B cell (primary cell): Measurements from ENCODE around the gene VWA5B1. TPM values are rescaled to one million over a fixed set of nuclear protein-coding genes. Genes with fewer than 3 reads are reported as not detected.

Experiments
- ATAC-seq: fragments of 200-7000 bp; cut with Tn5 transposase; one replicate; pipeline ENCODE4 v1.10.0; 2021; ENCODE audit warnings: low read depth, mild to moderate bottlenecking, moderate number of reproducible peaks, moderate library complexity
- CTCF ChIA-PET: fragments of 350-600 bp; sonication (Branson Sonifier 250); formaldehyde crosslinking; loops from one replicate; lab custom pipeline; 2021; ENCODE audit warnings: antibody characterized with exemption, inconsistent platforms; lab: Charles Lee
- POLR2A ChIA-PET: fragments of 350-600 bp; sonication (Branson Sonifier 250); formaldehyde crosslinking; loops from one replicate; lab custom pipeline; 2021; ENCODE audit warnings: antibody characterized with exemption; lab: Charles Lee
- DNase-seq: peaks from one replicate; pipeline ENCODE4 v3.0.0; 2013
- H2AFZ ChIP-seq: 2 replicates; pipeline ENCODE4 v1.6.1; 2012; ENCODE audit warnings: mild to moderate bottlenecking, low read depth, low read length; ENCODE audit not compliant: insufficient read depth, poor library complexity, severe bottlenecking
- H3K27ac ChIP-seq, 2 donors: 1 replicate in 1 of 2; 2 replicates in 1 of 2; pipeline ENCODE4 v1.5.1; 2012 to 2013; ENCODE audit warnings: low read length in 2 of 2, mild to moderate bottlenecking in 2 of 2, moderate library complexity in 1 of 2
- H3K27me3 ChIP-seq, 4 experiments: fragments of 200-600 bp in 1 of 4; sonication (generic) in 1 of 4; replicated peaks in 1 of 4; 1 replicate in 2 of 4; 2 replicates in 2 of 4; pipeline versions ENCODE4 v1.6.1 to v1.7.0; 2013 to 2016; ENCODE audit warnings: low read length in 3 of 4, mild to moderate bottlenecking in 2 of 4, mixed read lengths in 1 of 4, moderate library complexity in 1 of 4; ENCODE audit not compliant: insufficient read depth in 4 of 4, control insufficient read depth in 3 of 4; ENCODE audit errors: control extremely low read depth in 1 of 4
- H3K36me3 ChIP-seq, 2 experiments: replicated peaks in 1 of 2; 1 replicate in 1 of 2; 2 replicates in 1 of 2; pipeline versions ENCODE4 v1.6.1 to v1.7.1; 2013; ENCODE audit warnings: low read length in 1 of 2; ENCODE audit not compliant: insufficient read depth in 2 of 2, control insufficient read depth in 1 of 2; ENCODE audit errors: control extremely low read depth in 1 of 2, extremely low read depth in 1 of 2
- H3K4me1 ChIP-seq, 2 donors: fragments of 200-600 bp in 1 of 2; sonication (generic) in 1 of 2; 1 replicate in 1 of 2; 2 replicates in 1 of 2; pipeline versions ENCODE4 v1.5.1 to v1.6.1; 2013 to 2017; ENCODE audit warnings: low read length in 2 of 2; ENCODE audit not compliant: control insufficient read depth in 2 of 2, insufficient read depth in 2 of 2
- H3K4me2 ChIP-seq: replicated peaks from 2 replicates; pipeline ENCODE3; 2012; ENCODE audit warnings: mild to moderate bottlenecking, low read depth, low read length; ENCODE audit not compliant: poor library complexity, severe bottlenecking
- H3K4me3 ChIP-seq, 5 experiments: fragments of 200-600 bp in 1 of 5; sonication (generic) in 1 of 5; 1 replicate in 3 of 5; 2 replicates in 2 of 5; pipeline versions ENCODE4 v1.5.1 to v1.7.0; 2011 to 2016; ENCODE audit warnings: low read length in 4 of 5, mild to moderate bottlenecking in 4 of 5, low read depth in 2 of 5, control low read depth in 1 of 5, moderate library complexity in 1 of 5; ENCODE audit not compliant: insufficient read depth in 1 of 5; ENCODE audit errors: control extremely low read depth in 1 of 5, extremely low read depth in 1 of 5
- H3K79me2 ChIP-seq: fragments of 200-600 bp; sonication (generic); one replicate; pipeline ENCODE4 v1.6.0; 2016; ENCODE audit warnings: low read length; ENCODE audit not compliant: control insufficient read depth, insufficient read depth
- H3K9ac ChIP-seq: fragments of 200-600 bp; sonication (generic); 2 replicates; pipeline ENCODE4 v1.6.1; 2017; ENCODE audit warnings: mild to moderate bottlenecking, low read length, moderate library complexity
- H3K9me3 ChIP-seq, 3 donors: one replicate each; pipeline versions ENCODE4 v1.6.1 to v1.7.1; 2013; ENCODE audit warnings: low read length in 2 of 3; ENCODE audit not compliant: control insufficient read depth in 2 of 3, insufficient read depth in 1 of 3; ENCODE audit errors: control extremely low read depth in 1 of 3
- H4K20me1 ChIP-seq: 2 replicates; pipeline ENCODE4 v1.6.0; 2012; ENCODE audit warnings: mild to moderate bottlenecking, low read length; ENCODE audit not compliant: insufficient read depth, control insufficient read depth, poor library complexity, severe bottlenecking
- H3K27ac Mint-ChIP-seq: one replicate; pipeline ENCODE4 v1.8.0; 2021; ENCODE audit warnings: mixed read lengths
- H3K27me3 Mint-ChIP-seq: one replicate; pipeline ENCODE4 v1.8.0; 2021; ENCODE audit warnings: mixed read lengths
- H3K4me1 Mint-ChIP-seq: one replicate; pipeline ENCODE4 v1.8.0; 2021; ENCODE audit warnings: mixed read lengths
- H3K4me3 Mint-ChIP-seq: one replicate; pipeline ENCODE4 v1.8.0; 2021; ENCODE audit warnings: mixed read lengths
- H3K9me3 Mint-ChIP-seq: one replicate; pipeline ENCODE4 v1.8.0; 2022; ENCODE audit warnings: mixed read lengths; ENCODE audit not compliant: insufficient read depth
- CTCF ChIP-seq: fragments of 200-600 bp; IDR thresholded peaks from one replicate; pipeline ENCODE4 v1.8.0; 2022; ENCODE audit warnings: antibody characterized with exemption, mild to moderate bottlenecking
- EZH2 ChIP-seq: IDR thresholded peaks from 2 replicates; pipeline ENCODE4 v1.6.1; 2012; ENCODE audit warnings: borderline replicate concordance, low read depth, mild to moderate bottlenecking, moderate library complexity, low read length; ENCODE audit not compliant: insufficient read depth, poor library complexity, severe bottlenecking
- WGBS: methylation state at CpG from one replicate; pipeline ENCODE4 v1.1.5; 2013; ENCODE audit warnings: missing lambda C conversion rate; ENCODE audit not compliant: insufficient coverage; 5-methylcytosine and 5-hydroxymethylcytosine counted together
- intact Hi-C: fragments of 100-400 bp; cut with micrococcal nuclease; formaldehyde crosslinking; loops from one replicate; pipeline ENCODE4 v1.10.0; 2022
- polyA plus RNA-seq: library from polyadenylated mRNA; depleted of rRNA; stranded (reverse); fragments of >200 nt; gene quantifications from 2 replicates; pipeline ENCODE4 v1.2.3, GENCODE V29; 2012
- total RNA-seq, 2 donors: library from RNA; stranded (reverse); fragments of 120-200 nt in 1 of 2; gene quantifications; 1 replicate in 1 of 2; 2 replicates in 1 of 2; pipeline versions ENCODE4 v1.2.3 to v1.2.4, GENCODE V29; 2013 to 2022

The VWA5B1 gene
- total and polyA plus RNA-seq, 2 donors (not counting 1 experiment from before 2014, with no cell fraction given), result not detected

DNA sequence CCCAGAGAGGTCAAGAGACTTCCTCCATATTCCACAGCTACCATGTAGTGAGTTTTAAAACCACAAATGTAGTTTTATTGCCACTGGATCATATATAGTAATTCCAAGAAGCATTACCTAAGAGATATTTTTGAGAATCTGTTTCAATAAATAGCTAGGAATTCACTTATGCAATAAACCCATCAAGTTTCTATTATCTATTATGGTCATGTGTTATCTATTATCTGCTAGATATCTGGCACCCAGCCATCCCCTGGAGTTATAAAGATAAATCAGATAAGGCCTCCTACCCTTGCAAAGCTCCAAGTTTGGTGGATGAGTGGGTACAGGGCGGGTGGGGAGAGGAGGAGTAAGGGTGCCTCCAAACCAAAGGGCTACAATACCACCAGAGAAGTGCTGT is 10.3 kb upstream of the VWA5B1 start:
- DNase-seq (no peak), ATAC-seq (no peak)
- H3K9ac ChIP-seq, result no peak overlapping the region
- peaks cover 0 to 2% (median 0%) of the 10 kb centered on the region in 3 donors for H3K9me3 ChIP-seq
- TF ChIP-seq CTCF (no peak), EZH2 (no peak)
- CTCF ChIA-PET, result interaction anchor here (0.6 kb wide), 1 partner anchor 759 kb away, joined by 3 read pairs; no protein-coding TSS in a partner anchor
- peaks cover 0 to 3% (median 0%) of the 10 kb centered on the region in 4 experiments for H3K27me3 ChIP-seq
- no peak overlapping the region for H3K4me3 ChIP-seq
- peaks cover 3 to 16% of the 10 kb centered on the region in 2 donors for H3K4me1 ChIP-seq
- intact Hi-C loops, result no loop called here
- Mint-ChIP-seq H3K4me3 (no peak overlapping the region), H3K27ac (no peak overlapping the region), H3K27me3 (peaks cover 36% of the 10 kb centered on the region), H3K9me3 (peaks cover 5% of the 10 kb centered on the region), H3K4me1 (peaks cover 17% of the 10 kb centered on the region)
- H4K20me1 ChIP-seq, result no peaks in the 10 kb centered on the region
- H3K27ac ChIP-seq, result no peak overlapping the region
- WGBS, result no CpG with 5 or more reads among the region's 1 CpG
- H2AFZ ChIP-seq, result no peak overlapping the region
- POLR2A ChIA-PET, result no interaction called here
- no peaks in the 10 kb centered on the region for H3K36me3 ChIP-seq
- no peaks in the 10 kb centered on the region for H3K79me2 ChIP-seq
- no peak overlapping the region for H3K4me2 ChIP-seq

GRCh38 chr1:20280906-20281305 is 9.8 kb upstream of the VWA5B1 start:
- intact Hi-C loops, result no loop called here
- Mint-ChIP-seq H3K4me1 (peaks cover 17% of the 10 kb centered on the region), H3K27ac (no peak overlapping the region), H3K4me3 (no peak overlapping the region), H3K27me3 (peaks cover 38% of the 10 kb centered on the region), H3K9me3 (peaks cover 7% of the 10 kb centered on the region)
- H3K4me2 ChIP-seq, result no peak overlapping the region
- no peaks in the 10 kb centered on the region for H3K36me3 ChIP-seq
- no peaks in the 10 kb centered on the region for H3K79me2 ChIP-seq
- TF ChIP-seq EZH2 (no peak), CTCF (no peak)
- peaks cover 0 to 4% (median 0%) of the 10 kb centered on the region in 3 donors for H3K9me3 ChIP-seq
- peaks cover 0 to 3% (median 0%) of the 10 kb centered on the region in 4 experiments for H3K27me3 ChIP-seq
- H3K4me3 ChIP-seq, result no peak overlapping the region
- no peak overlapping the region for H3K9ac ChIP-seq
- CTCF ChIA-PET, result no interaction called here
- WGBS, result 93% methylated on average over 6 of the region's 6 CpGs
- DNase-seq (no peak), ATAC-seq (no peak)
- POLR2A ChIA-PET, result no interaction called here
- no peak overlapping the region for H2AFZ ChIP-seq
- H3K4me1 ChIP-seq, result peaks cover 3 to 16% of the 10 kb centered on the region in 2 donors
- no peaks in the 10 kb centered on the region for H4K20me1 ChIP-seq
- no peak overlapping the region for H3K27ac ChIP-seq
